Measurements from ENCODE around the gene MAGEE2.
"Not testable (repeated sequence)": the region's sequence is repeated elsewhere in the genome, so short reads cannot be mapped to it uniquely, and the experiment has no call there.

The MAGEE2 gene

GRCh38 chrX:75784680-75785491, at the start of gene MAGEE2:
Gene MAGEE2, minus strand, starts transcription at chrX:75785254. Its CDS starts 203 bp downstream, at chrX:75785051.
- peak; percentile 1 for DNase-seq

GRCh38 chrX:75786290-75786689, 1.2 kb upstream of the MAGEE2 start:
- DNase-seq = no peak

GRCh38 chrX:75781611-75782010, 3.4 kb downstream of the MAGEE2 start:
- no peak for DNase-seq

- not testable (repeated sequence) for DNase-seq
These were observed 17.0 kb downstream of the MAGEE2 start for GRCh38 chrX:75768063-75768462.

GRCh38 chrX:75748431-75748830, 36.6 kb downstream of the MAGEE2 start:
- DNase-seq = no peak

GRCh38 chrX:75746891-75747639, 38.0 kb downstream of the MAGEE2 start:
- peak; percentile 12 for DNase-seq

Measured in CD4-positive, alpha-beta T cell treated with Interleukin-12 subunit alpha and Interleukin-12 subunit beta, for 1 hour (primary cell).